ENCODE data around the gene LAMP5.

- no peak for TF ChIP-seq POLR2A (IDR thresholded peaks at IDR 0.05)
- TF ChIP-seq CTCF (IDR thresholded peaks at IDR 0.05): no peak
- no peak for TF ChIP-seq POLR2AphosphoS5 (IDR thresholded peaks at IDR 0.05)
Measured at GRCh38 chr20:9578594-9578993, 64.2 kb downstream of the LAMP5 start.

Measured in prostate gland (tissue), 2 donors.